ENCODE measurements around the gene ANKRD16.

GRCh38 chr10:5917305-5917704, 27.6 kb upstream of the ANKRD16 start:
- TF ChIP-seq POLR2A (IDR thresholded peaks at IDR 0.05), result no peak
- TF ChIP-seq, protein P1, sequence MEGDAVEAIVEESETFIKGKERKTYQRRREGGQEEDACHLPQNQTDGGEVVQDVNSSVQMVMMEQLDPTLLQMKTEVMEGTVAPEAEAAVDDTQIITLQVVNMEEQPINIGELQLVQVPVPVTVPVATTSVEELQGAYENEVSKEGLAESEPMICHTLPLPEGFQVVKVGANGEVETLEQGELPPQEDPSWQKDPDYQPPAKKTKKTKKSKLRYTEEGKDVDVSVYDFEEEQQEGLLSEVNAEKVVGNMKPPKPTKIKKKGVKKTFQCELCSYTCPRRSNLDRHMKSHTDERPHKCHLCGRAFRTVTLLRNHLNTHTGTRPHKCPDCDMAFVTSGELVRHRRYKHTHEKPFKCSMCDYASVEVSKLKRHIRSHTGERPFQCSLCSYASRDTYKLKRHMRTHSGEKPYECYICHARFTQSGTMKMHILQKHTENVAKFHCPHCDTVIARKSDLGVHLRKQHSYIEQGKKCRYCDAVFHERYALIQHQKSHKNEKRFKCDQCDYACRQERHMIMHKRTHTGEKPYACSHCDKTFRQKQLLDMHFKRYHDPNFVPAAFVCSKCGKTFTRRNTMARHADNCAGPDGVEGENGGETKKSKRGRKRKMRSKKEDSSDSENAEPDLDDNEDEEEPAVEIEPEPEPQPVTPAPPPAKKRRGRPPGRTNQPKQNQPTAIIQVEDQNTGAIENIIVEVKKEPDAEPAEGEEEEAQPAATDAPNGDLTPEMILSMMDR (IDR thresholded peaks at IDR 0.05), result no peak
